Mammary epithelial cell (primary cell): ENCODE data around the gene KCNV2.

Experiments used
- CTCF ChIP-seq, 2 donors: IDR thresholded peaks in 1 of 2; conservative IDR thresholded peaks in 1 of 2; 2 replicates each; pipeline ENCODE4 v1.5.1; 2011 to 2012; ENCODE audit warnings: inconsistent platforms in 2 of 2, low read length in 2 of 2, mild to moderate bottlenecking in 2 of 2, control low read depth in 1 of 2, low read depth in 1 of 2; ENCODE audit not compliant: insufficient read depth in 1 of 2; ENCODE audit errors: extremely low read depth in 1 of 2
- EZH2 ChIP-seq: IDR thresholded peaks from 2 replicates; pipeline ENCODE4 v1.6.1; 2012; ENCODE audit warnings: low read length, inconsistent platforms, borderline replicate concordance

GRCh38 chr9:2771087-2771486 lies 53.8 kb downstream of the KCNV2 start:
- TF ChIP-seq EZH2 (no peak), CTCF (conservative IDR thresholded peaks at IDR 0.05 in 1 of 2, IDR thresholded peaks at IDR 0.05 in 1 of 2; ENCODE audit: extremely low read depth in 1 of 2, insufficient read depth in 1 of 2, low read depth in 1 of 2, low read length in 2 of 2) (no peak)
